Upper lobe of left lung (tissue), 4 donors: ENCODE data around the gene ARID5B.

Source experiments
- CTCF ChIP-seq, 6 experiments: fragments of 450-650 bp in 4 of 6; fragments of 200-600 bp in 2 of 6; sonication (generic) in 2 of 6; IDR thresholded peaks; one replicate each; pipeline ENCODE4 v1.5.1; 2016 to 2019; ENCODE audit warnings: antibody characterized with exemption in 6 of 6
- POLR2A ChIP-seq, 4 donors: fragments of 450-650 bp; IDR thresholded peaks; one replicate each; pipeline ENCODE4 v1.5.1; 2016 to 2017; ENCODE audit warnings: antibody characterized with exemption in 4 of 4, mild to moderate bottlenecking in 2 of 4
- POLR2AphosphoS5 ChIP-seq, 2 donors: sonication (generic); formaldehyde crosslinking; IDR thresholded peaks; one replicate each; pipeline ENCODE4 v1.5.1; 2017; ENCODE audit warnings: antibody characterized with exemption in 2 of 2

- no peak for TF ChIP-seq POLR2AphosphoS5 (IDR thresholded peaks at IDR 0.05)
- no peak for TF ChIP-seq CTCF (IDR thresholded peaks at IDR 0.05)
- TF ChIP-seq POLR2A (IDR thresholded peaks at IDR 0.05): no peak
These were observed 68.9 kb downstream of the ARID5B start for GRCh38 chr10:61970182-61971002.
